Subcutaneous adipose tissue (tissue), 4 donors: ENCODE measurements around the gene ZNF148. TPM values are rescaled to one million over a fixed set of nuclear protein-coding genes. Genes with fewer than 3 reads are reported as not detected.

Experiments used
- total RNA-seq, 4 donors: library from RNA; depleted of rRNA; stranded (reverse); fragments of >200 nt; gene quantifications; one replicate each; pipeline ENCODE4 v1.1.0, GENCODE V29; 2016
- TF ChIP-seq, protein P1 (sequence below): fragments of 450-650 bp; IDR thresholded peaks from one replicate; pipeline ENCODE4 v1.5.1; 2016; ENCODE audit warnings: low read depth, mild to moderate bottlenecking, control low read depth, antibody characterized with exemption, moderate library complexity

ZNF148 gene
- total RNA-seq, 4 donors from 2014 or later, result 22.6 to 38.2 (median 28.6) TPM

DNA sequence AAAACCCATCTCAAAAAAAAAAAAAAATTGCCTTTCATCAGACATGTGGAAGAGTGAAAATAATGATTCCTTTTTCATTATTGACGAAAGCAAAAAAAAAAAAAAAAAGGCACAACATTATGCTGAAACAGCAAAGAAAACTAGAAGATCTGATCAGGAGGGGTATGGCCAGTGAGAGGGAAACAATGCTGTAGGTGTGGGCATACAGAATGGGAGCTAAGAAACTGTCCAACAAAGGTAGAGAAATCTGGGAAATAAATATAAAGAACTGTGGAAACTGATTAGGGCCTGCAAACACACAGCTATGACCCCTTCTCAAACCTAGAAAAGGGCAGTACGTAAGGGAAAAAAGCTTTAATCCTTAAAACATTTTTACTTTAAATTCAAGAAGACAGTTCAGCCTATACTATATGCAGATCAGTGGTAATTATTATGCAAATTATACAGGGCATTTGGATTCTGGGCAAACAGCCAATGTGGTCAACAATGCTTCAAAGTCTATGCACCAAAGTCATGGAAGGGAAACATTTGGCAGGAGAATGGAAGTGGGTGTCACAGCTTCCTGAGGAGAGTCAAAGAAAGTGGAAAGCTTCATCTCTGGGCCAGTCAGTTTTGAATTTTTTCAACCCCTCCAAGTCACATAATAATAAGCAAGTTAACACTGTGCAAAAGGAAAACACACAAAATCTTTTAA lies 94.3 kb downstream of the ZNF148 start:
- TF ChIP-seq, protein P1, sequence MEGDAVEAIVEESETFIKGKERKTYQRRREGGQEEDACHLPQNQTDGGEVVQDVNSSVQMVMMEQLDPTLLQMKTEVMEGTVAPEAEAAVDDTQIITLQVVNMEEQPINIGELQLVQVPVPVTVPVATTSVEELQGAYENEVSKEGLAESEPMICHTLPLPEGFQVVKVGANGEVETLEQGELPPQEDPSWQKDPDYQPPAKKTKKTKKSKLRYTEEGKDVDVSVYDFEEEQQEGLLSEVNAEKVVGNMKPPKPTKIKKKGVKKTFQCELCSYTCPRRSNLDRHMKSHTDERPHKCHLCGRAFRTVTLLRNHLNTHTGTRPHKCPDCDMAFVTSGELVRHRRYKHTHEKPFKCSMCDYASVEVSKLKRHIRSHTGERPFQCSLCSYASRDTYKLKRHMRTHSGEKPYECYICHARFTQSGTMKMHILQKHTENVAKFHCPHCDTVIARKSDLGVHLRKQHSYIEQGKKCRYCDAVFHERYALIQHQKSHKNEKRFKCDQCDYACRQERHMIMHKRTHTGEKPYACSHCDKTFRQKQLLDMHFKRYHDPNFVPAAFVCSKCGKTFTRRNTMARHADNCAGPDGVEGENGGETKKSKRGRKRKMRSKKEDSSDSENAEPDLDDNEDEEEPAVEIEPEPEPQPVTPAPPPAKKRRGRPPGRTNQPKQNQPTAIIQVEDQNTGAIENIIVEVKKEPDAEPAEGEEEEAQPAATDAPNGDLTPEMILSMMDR, result no peak

DNA sequence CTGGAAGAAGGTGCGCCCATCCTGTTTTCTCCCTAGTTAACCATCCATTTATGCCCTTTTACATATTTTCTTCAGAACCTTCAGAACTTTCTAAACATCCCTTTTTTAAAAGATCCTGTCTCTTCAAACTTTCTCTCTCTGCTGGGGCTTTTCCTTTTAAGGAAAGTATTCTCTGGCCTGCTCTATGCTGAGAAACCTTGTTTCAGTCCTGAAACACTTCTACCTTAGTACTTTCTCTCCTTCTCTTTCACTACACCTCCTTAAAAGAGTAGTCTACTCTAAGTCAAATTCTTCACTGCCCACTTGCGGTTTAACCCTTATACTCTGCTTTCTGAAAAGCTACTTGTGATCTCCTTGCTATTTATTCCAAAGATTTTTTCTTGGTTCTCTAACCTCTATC lies 97.0 kb downstream of the ZNF148 start:
- TF ChIP-seq, protein P1, result no peak

DNA sequence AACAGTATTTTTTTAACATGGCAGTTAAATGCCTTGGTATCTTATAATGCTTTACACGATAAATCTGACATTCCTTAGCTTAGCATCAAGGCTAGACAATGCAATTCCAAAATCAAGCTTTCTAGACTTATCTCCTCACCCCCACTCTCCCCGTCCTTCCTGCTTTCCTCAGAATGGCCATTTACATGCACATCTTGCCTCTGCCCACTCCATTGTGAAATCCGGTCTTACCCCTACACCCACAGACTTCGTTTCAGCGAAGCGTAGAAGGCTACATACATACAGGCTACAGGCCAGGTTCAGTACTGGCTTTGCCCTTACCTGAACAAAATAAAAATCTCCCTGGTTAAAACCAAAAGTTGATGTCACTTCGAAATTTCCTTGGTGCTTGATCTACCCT lies 104.0 kb downstream of the ZNF148 start:
- TF ChIP-seq, protein P1, result no peak

DNA sequence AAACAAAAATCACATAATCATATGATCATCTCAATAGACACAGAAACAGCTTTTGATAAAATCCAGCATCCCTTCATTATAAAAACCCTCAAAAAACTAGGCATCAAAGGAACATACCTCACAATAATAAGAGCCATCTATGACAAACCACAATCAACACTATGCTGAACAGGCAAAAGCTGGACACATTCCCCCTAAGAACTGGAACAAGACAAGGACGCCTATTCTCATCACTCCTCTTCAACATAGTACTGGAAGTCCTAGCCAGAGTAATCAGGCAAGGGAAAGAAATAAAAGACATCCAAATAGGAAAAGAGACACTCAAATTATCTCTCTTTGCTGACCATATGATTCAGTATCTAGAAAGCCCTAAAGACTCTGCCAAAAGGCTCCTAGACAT lies 107.7 kb downstream of the ZNF148 start:
- TF ChIP-seq, protein P1, result no peak

DNA sequence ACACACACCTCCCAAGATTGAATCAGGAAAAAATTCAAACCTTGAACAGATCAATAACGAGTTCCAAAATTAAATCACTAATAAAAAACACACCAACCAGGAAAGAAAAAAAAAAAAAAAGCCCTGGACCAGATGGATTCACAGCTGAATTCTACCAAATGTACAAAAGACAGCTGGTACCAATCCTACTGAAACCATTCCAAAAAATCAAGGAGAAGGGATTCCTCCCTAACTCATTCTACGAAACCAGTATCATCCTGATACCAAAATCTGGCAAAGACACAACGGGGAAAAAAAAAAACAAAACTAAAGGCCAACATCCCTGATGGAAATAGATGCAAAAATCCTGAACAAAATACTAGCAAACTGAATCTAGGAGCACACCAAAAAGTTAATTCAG lies 108.2 kb downstream of the ZNF148 start:
- TF ChIP-seq, protein P1, result no peak

DNA sequence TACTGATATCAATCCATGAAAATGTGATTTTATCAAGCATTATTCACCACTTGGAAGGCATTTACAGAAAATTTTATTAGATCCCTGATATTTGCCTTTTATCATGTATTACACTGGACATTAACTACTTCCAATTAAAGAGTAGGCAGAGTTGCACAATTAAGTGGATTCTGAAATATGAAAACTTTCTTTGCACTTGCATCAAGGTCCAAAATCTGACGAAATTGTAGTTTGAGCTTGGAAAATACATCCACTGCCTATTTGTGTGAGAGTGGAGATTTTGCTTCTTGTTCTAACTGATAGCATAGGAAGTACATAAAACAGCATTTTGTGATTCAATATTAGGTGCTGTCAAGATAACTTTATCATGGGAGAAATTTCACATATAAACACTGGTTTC lies 113.0 kb downstream of the ZNF148 start:
- TF ChIP-seq, protein P1, result no peak

DNA sequence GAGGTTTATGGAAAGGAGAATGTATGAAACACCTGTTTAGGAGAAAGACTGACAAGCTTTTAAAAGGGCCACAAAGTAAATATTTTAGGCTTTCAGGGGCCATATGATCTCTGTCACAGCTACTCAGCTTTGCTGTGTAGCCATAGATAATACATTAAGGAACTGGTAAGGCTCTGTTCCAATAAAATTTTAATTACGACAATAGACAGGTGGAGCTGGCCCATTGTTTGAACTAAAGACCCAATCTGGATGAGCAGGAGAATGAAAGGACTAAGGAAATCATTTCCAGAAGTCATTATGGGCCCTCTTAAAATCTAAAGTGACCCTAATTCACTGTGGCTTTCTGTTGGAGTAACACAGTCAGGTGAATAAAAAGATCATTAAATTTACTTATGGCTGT lies 114.1 kb downstream of the ZNF148 start:
- TF ChIP-seq, protein P1, result no peak
